GM23338 (cell line): Measurements from ENCODE around the gene PTF1A.

Source experiments
- EZH2 ChIP-seq: fragments of 200-600 bp; sonication (generic); IDR thresholded peaks from one replicate; pipeline ENCODE4 v1.8.0; 2017; ENCODE audit warnings: antibody characterized with exemption, mild to moderate bottlenecking, low read depth; ENCODE audit not compliant: unreplicated experiment
- EZH2phosphoT487 ChIP-seq: fragments of 200-600 bp; sonication (generic); IDR thresholded peaks from one replicate; pipeline ENCODE4 v1.8.1; 2018; ENCODE audit warnings: antibody characterized with exemption; ENCODE audit not compliant: unreplicated experiment
- NANOG ChIP-seq: IDR thresholded peaks from 2 replicates; pipeline ENCODE4 v1.6.1; 2016; ENCODE audit warnings: antibody characterized with exemption, borderline replicate concordance
- TF ChIP-seq, protein P1 (sequence below), 2 experiments: fragments of 200-600 bp in 1 of 2; sonication (generic) in 1 of 2; conservative IDR thresholded peaks; 2 replicates each; pipeline versions ENCODE4 v1.5.1 to v1.6.1; 2016 to 2017; ENCODE audit warnings: antibody characterized with exemption in 2 of 2, low read depth in 2 of 2, mild to moderate bottlenecking in 2 of 2, moderate library complexity in 1 of 2
- TF ChIP-seq, protein P2 (sequence below): fragments of 250-450 bp; sonication (Bioruptor Pico); IDR thresholded peaks from 2 replicates; pipeline ENCODE4 v1.5.0; 2020; ENCODE audit warnings: mild to moderate bottlenecking, moderate library complexity

DNA sequence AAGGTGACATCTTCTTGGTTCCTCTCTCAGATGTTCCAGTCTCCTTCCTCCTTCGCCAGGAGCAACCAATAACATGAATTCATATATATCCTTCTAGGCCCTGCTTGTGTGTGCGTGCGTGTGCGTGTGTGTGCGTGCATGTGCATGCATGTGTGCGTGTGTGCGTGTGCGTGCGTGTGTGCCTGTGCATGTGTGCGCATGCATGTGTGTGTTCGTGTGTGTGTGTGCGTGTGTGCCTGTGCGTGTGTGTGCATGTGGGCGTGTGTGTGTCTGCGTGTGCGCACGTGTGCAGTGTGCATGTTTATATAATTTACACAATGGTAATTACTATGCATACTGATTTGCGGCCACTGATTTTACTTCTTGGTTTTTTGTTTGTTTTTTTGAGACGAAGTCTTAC is 43.9 kb upstream of the PTF1A start:
- TF ChIP-seq, protein P1, sequence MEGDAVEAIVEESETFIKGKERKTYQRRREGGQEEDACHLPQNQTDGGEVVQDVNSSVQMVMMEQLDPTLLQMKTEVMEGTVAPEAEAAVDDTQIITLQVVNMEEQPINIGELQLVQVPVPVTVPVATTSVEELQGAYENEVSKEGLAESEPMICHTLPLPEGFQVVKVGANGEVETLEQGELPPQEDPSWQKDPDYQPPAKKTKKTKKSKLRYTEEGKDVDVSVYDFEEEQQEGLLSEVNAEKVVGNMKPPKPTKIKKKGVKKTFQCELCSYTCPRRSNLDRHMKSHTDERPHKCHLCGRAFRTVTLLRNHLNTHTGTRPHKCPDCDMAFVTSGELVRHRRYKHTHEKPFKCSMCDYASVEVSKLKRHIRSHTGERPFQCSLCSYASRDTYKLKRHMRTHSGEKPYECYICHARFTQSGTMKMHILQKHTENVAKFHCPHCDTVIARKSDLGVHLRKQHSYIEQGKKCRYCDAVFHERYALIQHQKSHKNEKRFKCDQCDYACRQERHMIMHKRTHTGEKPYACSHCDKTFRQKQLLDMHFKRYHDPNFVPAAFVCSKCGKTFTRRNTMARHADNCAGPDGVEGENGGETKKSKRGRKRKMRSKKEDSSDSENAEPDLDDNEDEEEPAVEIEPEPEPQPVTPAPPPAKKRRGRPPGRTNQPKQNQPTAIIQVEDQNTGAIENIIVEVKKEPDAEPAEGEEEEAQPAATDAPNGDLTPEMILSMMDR (conservative IDR thresholded peaks at IDR 0.05; ENCODE audit: low read depth in 2 of 2) = no peak
- TF ChIP-seq EZH2 (no peak), EZH2phosphoT487 (no peak), NANOG (no peak)
- TF ChIP-seq, protein P2, sequence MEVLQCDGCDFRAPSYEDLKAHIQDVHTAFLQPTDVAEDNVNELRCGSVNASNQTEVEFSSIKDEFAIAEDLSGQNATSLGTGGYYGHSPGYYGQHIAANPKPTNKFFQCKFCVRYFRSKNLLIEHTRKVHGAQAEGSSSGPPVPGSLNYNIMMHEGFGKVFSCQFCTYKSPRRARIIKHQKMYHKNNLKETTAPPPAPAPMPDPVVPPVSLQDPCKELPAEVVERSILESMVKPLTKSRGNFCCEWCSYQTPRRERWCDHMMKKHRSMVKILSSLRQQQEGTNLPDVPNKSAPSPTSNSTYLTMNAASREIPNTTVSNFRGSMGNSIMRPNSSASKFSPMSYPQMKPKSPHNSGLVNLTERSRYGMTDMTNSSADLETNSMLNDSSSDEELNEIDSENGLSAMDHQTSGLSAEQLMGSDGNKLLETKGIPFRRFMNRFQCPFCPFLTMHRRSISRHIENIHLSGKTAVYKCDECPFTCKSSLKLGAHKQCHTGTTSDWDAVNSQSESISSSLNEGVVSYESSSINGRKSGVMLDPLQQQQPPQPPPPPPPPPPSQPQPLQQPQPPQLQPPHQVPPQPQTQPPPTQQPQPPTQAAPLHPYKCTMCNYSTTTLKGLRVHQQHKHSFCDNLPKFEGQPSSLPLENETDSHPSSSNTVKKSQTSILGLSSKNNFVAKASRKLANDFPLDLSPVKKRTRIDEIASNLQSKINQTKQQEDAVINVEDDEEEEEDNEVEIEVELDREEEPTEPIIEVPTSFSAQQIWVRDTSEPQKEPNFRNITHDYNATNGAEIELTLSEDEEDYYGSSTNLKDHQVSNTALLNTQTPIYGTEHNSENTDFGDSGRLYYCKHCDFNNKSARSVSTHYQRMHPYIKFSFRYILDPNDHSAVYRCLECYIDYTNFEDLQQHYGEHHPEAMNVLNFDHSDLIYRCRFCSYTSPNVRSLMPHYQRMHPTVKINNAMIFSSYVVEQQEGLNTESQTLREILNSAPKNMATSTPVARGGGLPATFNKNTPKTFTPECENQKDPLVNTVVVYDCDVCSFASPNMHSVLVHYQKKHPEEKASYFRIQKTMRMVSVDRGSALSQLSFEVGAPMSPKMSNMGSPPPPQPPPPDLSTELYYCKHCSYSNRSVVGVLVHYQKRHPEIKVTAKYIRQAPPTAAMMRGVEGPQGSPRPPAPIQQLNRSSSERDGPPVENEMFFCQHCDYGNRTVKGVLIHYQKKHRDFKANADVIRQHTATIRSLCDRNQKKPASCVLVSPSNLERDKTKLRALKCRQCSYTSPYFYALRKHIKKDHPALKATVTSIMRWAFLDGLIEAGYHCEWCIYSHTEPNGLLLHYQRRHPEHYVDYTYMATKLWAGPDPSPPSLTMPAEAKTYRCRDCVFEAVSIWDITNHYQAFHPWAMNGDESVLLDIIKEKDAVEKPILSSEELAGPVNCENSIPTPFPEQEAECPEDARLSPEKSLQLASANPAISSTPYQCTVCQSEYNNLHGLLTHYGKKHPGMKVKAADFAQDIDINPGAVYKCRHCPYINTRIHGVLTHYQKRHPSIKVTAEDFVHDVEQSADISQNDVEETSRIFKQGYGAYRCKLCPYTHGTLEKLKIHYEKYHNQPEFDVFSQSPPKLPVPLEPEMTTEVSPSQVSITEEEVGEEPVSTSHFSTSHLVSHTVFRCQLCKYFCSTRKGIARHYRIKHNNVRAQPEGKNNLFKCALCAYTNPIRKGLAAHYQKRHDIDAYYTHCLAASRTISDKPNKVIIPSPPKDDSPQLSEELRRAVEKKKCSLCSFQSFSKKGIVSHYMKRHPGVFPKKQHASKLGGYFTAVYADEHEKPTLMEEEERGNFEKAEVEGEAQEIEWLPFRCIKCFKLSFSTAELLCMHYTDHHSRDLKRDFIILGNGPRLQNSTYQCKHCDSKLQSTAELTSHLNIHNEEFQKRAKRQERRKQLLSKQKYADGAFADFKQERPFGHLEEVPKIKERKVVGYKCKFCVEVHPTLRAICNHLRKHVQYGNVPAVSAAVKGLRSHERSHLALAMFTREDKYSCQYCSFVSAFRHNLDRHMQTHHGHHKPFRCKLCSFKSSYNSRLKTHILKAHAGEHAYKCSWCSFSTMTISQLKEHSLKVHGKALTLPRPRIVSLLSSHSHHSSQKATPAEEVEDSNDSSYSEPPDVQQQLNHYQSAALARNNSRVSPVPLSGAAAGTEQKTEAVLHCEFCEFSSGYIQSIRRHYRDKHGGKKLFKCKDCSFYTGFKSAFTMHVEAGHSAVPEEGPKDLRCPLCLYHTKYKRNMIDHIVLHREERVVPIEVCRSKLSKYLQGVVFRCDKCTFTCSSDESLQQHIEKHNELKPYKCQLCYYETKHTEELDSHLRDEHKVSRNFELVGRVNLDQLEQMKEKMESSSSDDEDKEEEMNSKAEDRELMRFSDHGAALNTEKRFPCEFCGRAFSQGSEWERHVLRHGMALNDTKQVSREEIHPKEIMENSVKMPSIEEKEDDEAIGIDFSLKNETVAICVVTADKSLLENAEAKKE = no peak
